ENCODE measurements around the gene YES1. TPM values are rescaled to one million over a fixed set of nuclear protein-coding genes. Genes with fewer than 3 reads are reported as not detected.
"Not testable (repeated sequence)": the region's sequence is repeated elsewhere in the genome, so short reads cannot be mapped to it uniquely, and the experiment has no call there.

YES1 gene
- total RNA-seq, 1 experiment from 2014 or later: 84.5 TPM

- Histone ChIP-seq H3K9ac (ENCODE audit: low read length) (no peak overlapping the region), H3K4me3 (replicated peaks in 1 of 2; ENCODE audit: low read depth in 1 of 2, low read length in 2 of 2) (no peak overlapping the region), H3K36me3 (ENCODE audit: control insufficient read depth in 1 of 2, insufficient read depth in 2 of 2, low read length in 2 of 2) (no peaks in the 10 kb centered on the region), H3K9me2 (ENCODE audit: insufficient read depth) (no peaks in the 10 kb centered on the region), H3K27me3 (ENCODE audit: insufficient read depth, low read length) (no peaks in the 10 kb centered on the region), H3K4me1 (ENCODE audit: control insufficient read depth in 1 of 2, insufficient read depth in 2 of 2, low read length in 2 of 2) (no peaks in the 10 kb centered on the region), H2AFZ (ENCODE audit: low read depth, low read length, poor library complexity, severe bottlenecking) (no peak overlapping the region), H3K79me2 (ENCODE audit: insufficient read depth, low read length) (peaks cover 81% of the 10 kb centered on the region), H4K20me1 (ENCODE audit: insufficient read depth) (0 out of 2 replicates have a peak, but pooled peaks cover 4% of the 10 kb centered on the region), H3K9me3 (ENCODE audit: control insufficient read depth in 1 of 2, insufficient read depth in 1 of 2, low read depth in 1 of 2, low read length in 2 of 2) (no peaks in the 10 kb centered on the region), H3K27ac (ENCODE audit: low read depth, low read length) (no peak overlapping the region), H3K4me2 (ENCODE audit: low read length) (no peak overlapping the region)
- CTCF ChIA-PET: interaction anchor here (0.6 kb wide), 1 partner anchor 16 kb away, joined by 3 read pairs; no protein-coding TSS in a partner anchor
- intact Hi-C loops (cut with micrococcal nuclease): no loop called here
- POLR2A ChIA-PET: no interaction called here
- ATAC-seq (no peak), DNase-seq (ENCODE audit: low read depth, low spot score) (no peak)
- RAD21 ChIA-PET (ENCODE audit: low non-redundant PET in 1 of 2, low total read pairs in 2 of 2, uncharacterized antibody in 2 of 2, unreplicated experiment in 2 of 2): no interaction called here
- TF ChIP-seq POLR2AphosphoS5 (IDR thresholded peaks at IDR 0.05; ENCODE audit: low read depth, low read length): no peak
- TF ChIP-seq JUND (IDR thresholded peaks at IDR 0.05): no peak
- no peak for TF ChIP-seq EGR1 (IDR thresholded peaks at IDR 0.05; ENCODE audit: low read depth)
- no TSS peak for BruUV-seq (replicated peaks)
Measured at GRCh38 chr18:777021-777420, 35.0 kb downstream of the YES1 start.

- DNase-seq (ENCODE audit: low read depth, low spot score); H3K27ac ChIP-seq (ENCODE audit: low read depth, low read length); H3K4me3 ChIP-seq (replicated peaks in 1 of 2; ENCODE audit: low read depth in 1 of 2, low read length in 2 of 2); H3K9me3 ChIP-seq (ENCODE audit: control insufficient read depth in 1 of 2, insufficient read depth in 1 of 2, low read depth in 1 of 2, low read length in 2 of 2); H2AFZ ChIP-seq (ENCODE audit: low read depth, low read length, poor library complexity, severe bottlenecking); intact Hi-C loops (cut with micrococcal nuclease); H3K4me1 ChIP-seq (ENCODE audit: control insufficient read depth in 1 of 2, insufficient read depth in 2 of 2, low read length in 2 of 2); H3K27me3 ChIP-seq (ENCODE audit: insufficient read depth, low read length); POLR2A ChIA-PET; BruUV-seq (replicated peaks); ATAC-seq; RAD21 ChIA-PET (ENCODE audit: low non-redundant PET in 1 of 2, low total read pairs in 2 of 2, uncharacterized antibody in 2 of 2, unreplicated experiment in 2 of 2); H4K20me1 ChIP-seq (ENCODE audit: insufficient read depth); CTCF ChIA-PET; H3K36me3 ChIP-seq (ENCODE audit: control insufficient read depth in 1 of 2, insufficient read depth in 2 of 2, low read length in 2 of 2); H3K9me2 ChIP-seq (ENCODE audit: insufficient read depth); H3K4me2 ChIP-seq (ENCODE audit: low read length); H3K9ac ChIP-seq (ENCODE audit: low read length): not testable (repeated sequence)
- peaks cover 73% of the 10 kb centered on the region for H3K79me2 ChIP-seq (ENCODE audit: insufficient read depth, low read length)
Measured at GRCh38 chr18:776044-776443, 36.0 kb downstream of the YES1 start.

- no peak overlapping the region for H3K9ac ChIP-seq (ENCODE audit: low read length)
- peaks cover 67% of the 10 kb centered on the region for H3K79me2 ChIP-seq (ENCODE audit: insufficient read depth, low read length)
- BruUV-seq (replicated peaks): no TSS peak
- H3K27me3 ChIP-seq (ENCODE audit: insufficient read depth, low read length): no peaks in the 10 kb centered on the region
- no peak for TF ChIP-seq JUND (IDR thresholded peaks at IDR 0.05)
- TF ChIP-seq REST (IDR thresholded peaks at IDR 0.05; ENCODE audit: low read depth): no peak
- TF ChIP-seq EZH2phosphoT487 (IDR thresholded peaks at IDR 0.05; ENCODE audit: borderline replicate concordance): no peak
- TF ChIP-seq CEBPB (IDR thresholded peaks at IDR 0.05; ENCODE audit: low read depth): no peak
- no peak for TF ChIP-seq SIN3A (IDR thresholded peaks at IDR 0.05; ENCODE audit: low read depth)
- no peak overlapping the region for H3K27ac ChIP-seq (ENCODE audit: low read depth, low read length)
- H3K9me2 ChIP-seq (ENCODE audit: insufficient read depth): no peaks in the 10 kb centered on the region
- DNase-seq (ENCODE audit: low read depth, low spot score): no peak
- no peak for ATAC-seq
- H3K36me3 ChIP-seq (ENCODE audit: control insufficient read depth in 1 of 2, insufficient read depth in 2 of 2, low read length in 2 of 2): no peaks in the 10 kb centered on the region
- H3K4me1 ChIP-seq (ENCODE audit: control insufficient read depth in 1 of 2, insufficient read depth in 2 of 2, low read length in 2 of 2): peaks cover 0 to 3% of the 10 kb centered on the region in 2 experiments; a peak in 1 of 4 replicates
- H4K20me1 ChIP-seq (ENCODE audit: insufficient read depth): 0 out of 2 replicates have a peak, but pooled peaks cover 4% of the 10 kb centered on the region
- intact Hi-C loops (cut with micrococcal nuclease): loop anchor here (1.0 kb wide), 1 partner anchor 18 kb away; no protein-coding TSS in a partner anchor
- POLR2A ChIA-PET: no interaction called here
- no peak overlapping the region for H3K4me2 ChIP-seq (ENCODE audit: low read length)
- H3K9me3 ChIP-seq (ENCODE audit: control insufficient read depth in 1 of 2, insufficient read depth in 1 of 2, low read depth in 1 of 2, low read length in 2 of 2): no peaks in the 10 kb centered on the region
- CTCF ChIA-PET: no interaction called here
- H2AFZ ChIP-seq (ENCODE audit: low read depth, low read length, poor library complexity, severe bottlenecking): no peak overlapping the region
- H3K4me3 ChIP-seq (replicated peaks in 1 of 2; ENCODE audit: low read depth in 1 of 2, low read length in 2 of 2): no peak overlapping the region
- RAD21 ChIA-PET (ENCODE audit: low non-redundant PET in 1 of 2, low total read pairs in 2 of 2, uncharacterized antibody in 2 of 2, unreplicated experiment in 2 of 2): no interaction called here
Measured at GRCh38 chr18:774811-775210, 37.2 kb downstream of the YES1 start.
